Neural crest cell (in vitro differentiated cells): ENCODE measurements around the gene TIPIN. TPM values are rescaled to one million over a fixed set of nuclear protein-coding genes. Genes with fewer than 3 reads are reported as not detected.
A peak's percentile ranks its signal among the peaks of the same experiment; 100 is the strongest.

ENCODE experiments used
- DNase-seq: peaks from one replicate; pipeline ENCODE4 v3.0.0; 2021; ENCODE audit warnings: low read depth, mixed read lengths, low spot score
- H3K27ac Mint-ChIP-seq: one replicate; pipeline ENCODE4 v1.8.0; 2021; ENCODE audit warnings: mild to moderate bottlenecking, mixed read lengths; ENCODE audit not compliant: unreplicated experiment
- H3K27me3 Mint-ChIP-seq: 2 replicates; pipeline ENCODE4 v1.8.0; 2021; ENCODE audit warnings: low read depth, mild to moderate bottlenecking, mixed read lengths
- H3K36me3 Mint-ChIP-seq: 2 replicates; pipeline ENCODE4 v1.8.0; 2021; ENCODE audit warnings: low read depth, mild to moderate bottlenecking, mixed read lengths
- H3K4me1 Mint-ChIP-seq: 2 replicates; pipeline ENCODE4 v1.8.0; 2021; ENCODE audit warnings: mixed read lengths
- H3K4me3 Mint-ChIP-seq: one replicate; pipeline ENCODE4 v1.8.0; 2021; ENCODE audit warnings: mild to moderate bottlenecking, mixed read lengths
- H3K9me3 Mint-ChIP-seq: 2 replicates; pipeline ENCODE4 v1.8.0; 2021; ENCODE audit warnings: mixed read lengths
- long read RNA-seq: library from polyadenylated mRNA; unstranded; transcript quantifications from one replicate; pipeline ENCODE4 v2.0.0, GENCODE V29; 2020
- total RNA-seq: library from RNA; stranded (reverse); gene quantifications from 2 replicates; pipeline ENCODE4 v1.2.1, GENCODE V29; 2021
- TF ChIP-seq, protein P1 (sequence below): fragments of 200-600 bp; sonication (generic); conservative IDR thresholded peaks from 2 replicates; pipeline ENCODE4 v1.5.0; 2021; ENCODE audit warnings: antibody characterized with exemption, mild to moderate bottlenecking

Gene TIPIN
- total RNA-seq: 23.4 and 23.7 TPM in 2 replicates
- long read RNA-seq, transcript TIPIN-201 (8 exons, 1,744 nt): major isoform, 45 of 60 reads
- long read RNA-seq, partial matches to known transcripts: 7 of 60 reads
- long read RNA-seq, other reads (novel, unspliced or antisense): 7 of 60 reads

DNA sequence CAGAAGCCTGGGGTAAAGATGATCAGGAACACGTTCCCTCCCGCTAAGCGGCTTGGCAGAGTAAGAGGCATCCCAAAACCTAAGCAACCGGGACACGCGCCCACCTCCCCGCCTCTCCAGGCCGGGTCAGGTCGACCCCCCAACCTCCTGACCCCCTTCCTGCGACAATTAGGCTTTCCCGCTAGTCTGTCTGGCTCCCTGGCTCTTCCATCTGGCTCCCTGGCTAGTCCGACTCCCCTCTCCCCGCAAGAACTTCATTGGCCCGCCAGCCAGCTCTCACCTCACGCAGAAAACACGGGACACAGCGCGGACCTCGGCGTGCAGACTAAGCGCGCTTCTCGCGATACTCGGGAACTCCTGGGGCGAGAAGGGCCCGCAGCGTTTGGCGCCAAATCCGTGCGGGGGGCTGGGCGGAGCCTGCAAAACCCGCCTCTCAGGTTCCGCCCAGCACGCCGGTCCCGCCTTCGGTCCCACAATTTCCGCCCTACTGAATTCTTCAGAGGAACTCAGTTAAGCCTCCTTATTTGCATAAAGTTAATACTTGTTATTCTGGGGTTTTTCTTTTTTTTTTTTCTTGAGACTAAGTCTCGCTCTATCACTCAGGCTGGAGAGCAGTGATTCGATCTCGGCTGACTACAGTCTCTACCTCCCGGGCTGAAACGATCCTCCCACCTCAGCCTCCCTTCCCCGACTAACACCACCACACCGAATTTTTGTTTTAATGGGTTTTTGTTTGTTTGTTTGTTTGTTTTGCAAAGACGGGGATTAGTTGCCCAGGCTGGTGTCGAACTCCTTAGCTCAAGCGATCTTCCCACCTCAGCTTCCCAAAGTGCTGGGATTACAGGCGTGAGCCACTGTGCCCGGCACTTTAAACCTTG, at the start of gene TIPIN:
Gene TIPIN (minus strand): TSS at position 327 of the 878 bp plus-strand sequence. CDS start 3,738 bp downstream, outside the sequence.
- Mint-ChIP-seq H3K27ac (peak within 1 kb of the TSS; percentile 97), H3K9me3 (no peaks in the 10 kb centered on the region), H3K36me3 (peaks cover 8% of the 10 kb centered on the region), H3K4me1 (peaks cover 23% of the 10 kb centered on the region), H3K4me3 (peak within 1 kb of the TSS; percentile 93), H3K27me3 (no peaks in the 10 kb centered on the region)
- TF ChIP-seq, protein P1, sequence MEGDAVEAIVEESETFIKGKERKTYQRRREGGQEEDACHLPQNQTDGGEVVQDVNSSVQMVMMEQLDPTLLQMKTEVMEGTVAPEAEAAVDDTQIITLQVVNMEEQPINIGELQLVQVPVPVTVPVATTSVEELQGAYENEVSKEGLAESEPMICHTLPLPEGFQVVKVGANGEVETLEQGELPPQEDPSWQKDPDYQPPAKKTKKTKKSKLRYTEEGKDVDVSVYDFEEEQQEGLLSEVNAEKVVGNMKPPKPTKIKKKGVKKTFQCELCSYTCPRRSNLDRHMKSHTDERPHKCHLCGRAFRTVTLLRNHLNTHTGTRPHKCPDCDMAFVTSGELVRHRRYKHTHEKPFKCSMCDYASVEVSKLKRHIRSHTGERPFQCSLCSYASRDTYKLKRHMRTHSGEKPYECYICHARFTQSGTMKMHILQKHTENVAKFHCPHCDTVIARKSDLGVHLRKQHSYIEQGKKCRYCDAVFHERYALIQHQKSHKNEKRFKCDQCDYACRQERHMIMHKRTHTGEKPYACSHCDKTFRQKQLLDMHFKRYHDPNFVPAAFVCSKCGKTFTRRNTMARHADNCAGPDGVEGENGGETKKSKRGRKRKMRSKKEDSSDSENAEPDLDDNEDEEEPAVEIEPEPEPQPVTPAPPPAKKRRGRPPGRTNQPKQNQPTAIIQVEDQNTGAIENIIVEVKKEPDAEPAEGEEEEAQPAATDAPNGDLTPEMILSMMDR: no peak
- DNase-seq: peak; percentile 94

GRCh38 chr15:66405615-66406014, 49.1 kb upstream of the TIPIN start:
- DNase-seq: no peak
- no peaks in the 10 kb centered on the region for H3K36me3 Mint-ChIP-seq
- H3K27me3 Mint-ChIP-seq: no peaks in the 10 kb centered on the region
- peaks cover 81% of the 10 kb centered on the region for H3K4me1 Mint-ChIP-seq
- peak overlapping the region; percentile 16 for H3K4me3 Mint-ChIP-seq
- H3K27ac Mint-ChIP-seq: no peak overlapping the region
- TF ChIP-seq, protein P1: no peak
- H3K9me3 Mint-ChIP-seq: no peaks in the 10 kb centered on the region

GRCh38 chr15:66405007-66405406, 48.5 kb upstream of the TIPIN start:
- Mint-ChIP-seq H3K27ac (peak overlapping the region; percentile 48), H3K27me3 (no peaks in the 10 kb centered on the region), H3K36me3 (no peaks in the 10 kb centered on the region), H3K9me3 (no peaks in the 10 kb centered on the region), H3K4me1 (peaks cover 79% of the 10 kb centered on the region), H3K4me3 (peak overlapping the region; percentile 27)
- no peak for DNase-seq
- TF ChIP-seq, protein P1: no peak

DNA sequence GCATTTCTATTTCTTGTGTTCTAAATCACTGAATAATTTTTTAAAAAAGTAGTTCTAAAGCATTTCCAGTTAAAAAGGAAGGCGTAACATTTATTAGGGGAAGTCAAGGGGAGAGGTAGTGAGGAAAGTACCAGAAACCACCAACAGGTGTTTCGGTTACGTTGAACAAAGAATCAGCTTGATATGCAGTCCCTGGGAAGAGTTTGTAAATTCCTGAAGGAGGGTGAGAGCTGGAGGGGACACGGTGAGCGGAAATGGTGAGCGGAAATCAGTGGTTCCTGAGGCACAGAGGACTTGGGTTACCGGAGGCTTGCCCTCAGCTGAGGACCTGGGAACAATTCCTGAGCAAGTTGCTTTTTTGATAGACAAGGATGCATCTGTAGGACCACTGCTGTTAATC, 48.0 kb upstream of the TIPIN start:
- Mint-ChIP-seq H3K27me3 (no peaks in the 10 kb centered on the region), H3K27ac (peak overlapping the region; percentile 48), H3K4me3 (peak overlapping the region; percentile 27), H3K36me3 (no peaks in the 10 kb centered on the region), H3K4me1 (peaks cover 75% of the 10 kb centered on the region), H3K9me3 (no peaks in the 10 kb centered on the region)
- no peak for DNase-seq
- TF ChIP-seq, protein P1: peak; percentile 43

GRCh38 chr15:66404122-66404521, 47.6 kb upstream of the TIPIN start:
- TF ChIP-seq, protein P1: no peak
- Mint-ChIP-seq H3K9me3 (no peaks in the 10 kb centered on the region), H3K27ac (peak overlapping the region; percentile 48), H3K27me3 (no peaks in the 10 kb centered on the region), H3K4me1 (peaks cover 71% of the 10 kb centered on the region), H3K36me3 (no peaks in the 10 kb centered on the region), H3K4me3 (peak overlapping the region; percentile 27)
- DNase-seq: no peak
